Fibroblast of mammary gland (primary cell): ENCODE data around the gene UBL7.

ENCODE experiments used
- DNase-seq: peaks from one replicate; pipeline ENCODE4 v3.0.0-alpha.2; 2010; ENCODE audit warnings: low read depth
- H3K4me3 ChIP-seq: 2 replicates; pipeline ENCODE4 v1.5.1; 2011; ENCODE audit warnings: low read depth, mild to moderate bottlenecking, low read length, moderate library complexity; ENCODE audit not compliant: control insufficient read depth
- TF ChIP-seq, protein P1 (sequence below): conservative IDR thresholded peaks from 2 replicates; pipeline ENCODE4 v1.5.1; 2011; ENCODE audit warnings: low read depth, low read length, inconsistent platforms; ENCODE audit not compliant: control insufficient read depth, insufficient read depth

The UBL7 gene

DNA sequence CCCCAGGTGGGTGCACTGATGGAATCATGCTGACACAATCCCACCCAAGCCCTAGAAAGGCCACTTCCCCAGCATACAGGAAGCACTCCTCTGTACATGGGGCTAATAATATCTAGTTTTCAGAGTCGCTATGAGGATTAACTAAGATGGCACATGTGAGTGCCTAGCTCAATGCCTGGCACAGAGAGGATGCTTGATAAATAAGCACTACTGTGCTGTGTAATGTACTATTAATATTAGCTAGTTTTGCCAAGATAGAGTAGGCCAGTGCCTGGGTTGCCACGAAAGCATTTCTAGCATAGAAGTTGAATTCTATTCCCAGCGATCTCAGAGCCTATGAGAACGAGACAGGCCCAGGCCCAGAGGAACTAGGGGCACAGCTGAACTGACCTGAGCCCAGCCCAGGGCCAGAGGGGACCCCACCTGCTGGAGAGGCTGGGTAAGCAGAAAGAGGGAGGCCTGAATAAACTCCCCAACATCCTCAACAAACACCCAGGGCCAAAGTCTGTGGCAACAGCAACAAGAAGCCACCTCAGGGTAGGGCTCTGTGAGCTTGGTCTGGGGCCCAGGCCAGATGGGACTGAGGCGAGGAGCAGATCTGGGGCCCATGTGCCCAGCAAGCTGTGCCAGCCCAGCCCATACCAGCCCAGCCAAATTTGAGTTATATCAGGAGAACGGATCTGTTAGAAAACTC lies 19.6 kb downstream of the UBL7 start:
- no peak for DNase-seq
- H3K4me3 ChIP-seq, result no peak overlapping the region
- TF ChIP-seq, protein P1, sequence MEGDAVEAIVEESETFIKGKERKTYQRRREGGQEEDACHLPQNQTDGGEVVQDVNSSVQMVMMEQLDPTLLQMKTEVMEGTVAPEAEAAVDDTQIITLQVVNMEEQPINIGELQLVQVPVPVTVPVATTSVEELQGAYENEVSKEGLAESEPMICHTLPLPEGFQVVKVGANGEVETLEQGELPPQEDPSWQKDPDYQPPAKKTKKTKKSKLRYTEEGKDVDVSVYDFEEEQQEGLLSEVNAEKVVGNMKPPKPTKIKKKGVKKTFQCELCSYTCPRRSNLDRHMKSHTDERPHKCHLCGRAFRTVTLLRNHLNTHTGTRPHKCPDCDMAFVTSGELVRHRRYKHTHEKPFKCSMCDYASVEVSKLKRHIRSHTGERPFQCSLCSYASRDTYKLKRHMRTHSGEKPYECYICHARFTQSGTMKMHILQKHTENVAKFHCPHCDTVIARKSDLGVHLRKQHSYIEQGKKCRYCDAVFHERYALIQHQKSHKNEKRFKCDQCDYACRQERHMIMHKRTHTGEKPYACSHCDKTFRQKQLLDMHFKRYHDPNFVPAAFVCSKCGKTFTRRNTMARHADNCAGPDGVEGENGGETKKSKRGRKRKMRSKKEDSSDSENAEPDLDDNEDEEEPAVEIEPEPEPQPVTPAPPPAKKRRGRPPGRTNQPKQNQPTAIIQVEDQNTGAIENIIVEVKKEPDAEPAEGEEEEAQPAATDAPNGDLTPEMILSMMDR, result no peak

DNA sequence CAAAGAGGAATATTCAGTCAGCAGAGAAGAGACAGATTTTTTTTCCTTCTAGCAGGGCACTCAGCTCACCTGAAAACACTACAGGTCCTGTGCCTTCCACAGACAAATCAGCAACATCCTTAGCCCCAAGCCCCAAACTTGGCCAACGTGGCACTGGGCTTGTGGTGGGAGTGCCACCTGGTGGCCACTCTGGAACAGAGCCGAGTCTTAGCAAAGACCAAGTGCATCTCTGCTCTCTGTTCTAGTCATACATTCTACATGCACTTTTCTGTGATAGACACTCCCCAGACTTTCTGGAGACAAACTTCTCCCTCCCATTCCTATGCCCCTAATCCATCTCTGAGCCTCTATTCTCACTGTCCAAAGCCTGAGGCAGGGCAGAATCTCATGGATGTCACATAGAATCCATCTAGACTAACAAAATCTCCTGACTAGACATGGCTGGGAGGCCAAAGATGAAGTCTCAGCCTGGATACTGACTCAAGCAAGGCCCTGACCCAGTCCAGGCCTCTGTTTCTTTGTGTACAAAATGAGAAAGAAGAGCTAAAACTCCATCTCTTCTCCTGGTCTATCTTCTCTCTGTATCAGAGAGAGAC lies 22.1 kb downstream of the UBL7 start:
- peak; percentile 79 for DNase-seq
- H3K4me3 ChIP-seq, result no peak overlapping the region
- TF ChIP-seq, protein P1, result peak; percentile 93

DNA sequence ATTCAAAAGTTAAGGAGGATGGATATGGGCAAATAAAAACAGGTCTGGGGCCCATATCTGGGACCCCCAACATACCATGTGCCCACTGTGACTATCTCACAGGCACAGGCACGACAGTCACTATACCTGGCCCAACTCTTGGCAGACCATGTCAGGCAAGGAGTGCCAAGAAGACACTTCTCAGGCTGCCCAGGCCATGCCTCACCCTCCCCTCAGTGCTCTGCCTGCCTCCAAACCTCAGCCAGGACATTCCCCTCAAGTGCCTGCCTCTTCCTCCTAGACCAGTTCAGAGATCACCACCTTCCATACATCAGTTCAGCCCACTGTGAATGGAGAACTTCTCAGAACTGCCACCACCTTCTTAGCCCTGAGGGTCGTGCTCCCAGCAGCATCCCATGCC lies 22.8 kb downstream of the UBL7 start:
- no peak overlapping the region for H3K4me3 ChIP-seq
- TF ChIP-seq, protein P1, result no peak
- DNase-seq, result no peak

DNA sequence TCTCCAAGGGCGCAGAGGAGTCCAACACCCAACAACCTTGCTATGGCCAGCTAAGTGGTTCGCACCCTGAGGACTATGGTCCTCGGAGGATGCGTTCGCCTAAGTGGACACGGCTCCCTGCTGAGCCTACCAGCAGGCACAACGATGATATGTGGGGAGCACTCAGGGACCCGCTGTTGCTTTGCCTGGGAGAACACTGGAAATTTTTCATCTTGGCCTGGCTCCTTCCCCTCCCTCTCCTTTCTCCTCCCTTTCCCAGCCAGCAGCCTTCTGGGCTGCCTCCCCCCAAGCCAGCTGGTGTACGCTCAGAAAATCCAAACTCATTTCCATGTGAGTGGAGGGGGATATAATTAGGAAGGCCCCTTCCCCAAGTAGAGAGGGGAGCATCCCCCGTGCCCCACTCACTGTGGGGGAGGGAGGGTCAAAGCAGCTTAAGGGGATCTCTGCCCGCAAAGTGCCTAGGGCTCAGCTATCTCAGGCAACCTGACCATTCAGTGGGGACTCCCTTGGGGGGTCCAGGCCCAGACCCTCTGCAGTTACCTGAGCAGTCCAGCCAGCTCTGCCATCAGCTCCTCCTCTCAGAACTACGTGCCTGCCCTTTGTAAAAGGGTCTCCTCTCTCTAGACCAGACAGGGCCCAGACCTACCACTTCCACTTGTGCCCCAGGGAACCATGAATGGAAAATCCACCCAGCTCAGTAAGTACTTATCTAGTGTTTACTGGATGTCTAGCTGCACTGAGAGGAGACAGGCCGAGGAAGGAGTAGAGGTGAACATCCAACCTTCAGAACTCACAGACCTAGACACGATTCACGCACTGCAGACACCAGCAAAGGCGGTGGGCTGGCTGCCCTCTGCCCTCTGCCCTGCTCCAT lies 26.5 kb downstream of the UBL7 start:
- peak overlapping the region; percentile 56 for H3K4me3 ChIP-seq
- TF ChIP-seq, protein P1, result no peak
- no peak for DNase-seq

DNA sequence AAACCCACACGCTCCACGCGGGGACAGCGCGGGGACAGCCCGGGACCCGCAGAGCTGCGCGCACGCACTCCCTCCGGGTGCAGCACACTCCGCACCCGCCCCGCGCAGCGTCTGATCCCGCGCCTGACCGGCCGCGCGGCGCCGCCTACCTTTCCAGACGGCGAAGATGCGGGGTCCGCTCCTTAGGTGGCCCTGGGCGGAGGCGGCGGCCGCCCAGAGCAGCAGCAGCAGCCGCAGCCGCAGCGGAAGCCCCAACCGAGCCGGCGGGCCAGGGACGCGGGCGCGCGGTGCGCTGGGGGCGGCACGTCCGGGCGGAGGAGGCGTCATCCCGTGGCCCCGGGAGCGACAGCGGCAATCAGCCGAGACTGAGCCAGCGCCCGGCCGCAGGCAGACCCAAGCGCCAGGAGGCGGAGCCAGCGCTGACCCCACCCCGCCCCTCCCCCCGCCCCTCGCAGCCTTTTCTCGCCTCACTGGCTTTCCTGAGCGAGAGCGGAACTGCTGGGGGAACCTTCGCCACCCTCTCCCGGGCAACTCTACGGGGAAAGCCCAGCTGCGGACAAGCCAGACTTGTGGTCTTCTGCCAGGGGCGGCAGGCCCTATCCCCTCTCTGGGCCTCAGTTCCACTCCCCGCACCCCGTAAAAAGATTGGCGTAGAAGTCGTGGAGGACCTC lies 27.2 kb downstream of the UBL7 start, which contains the start of gene SEMA7A:
Gene SEMA7A (minus strand): TSS at position 367 of the 671 bp plus-strand sequence. CDS start 40 bp downstream, at position 327.
- DNase-seq, result peak; percentile 68
- H3K4me3 ChIP-seq, result peak within 1 kb of the TSS; percentile 77
- TF ChIP-seq, protein P1, result no peak

DNA sequence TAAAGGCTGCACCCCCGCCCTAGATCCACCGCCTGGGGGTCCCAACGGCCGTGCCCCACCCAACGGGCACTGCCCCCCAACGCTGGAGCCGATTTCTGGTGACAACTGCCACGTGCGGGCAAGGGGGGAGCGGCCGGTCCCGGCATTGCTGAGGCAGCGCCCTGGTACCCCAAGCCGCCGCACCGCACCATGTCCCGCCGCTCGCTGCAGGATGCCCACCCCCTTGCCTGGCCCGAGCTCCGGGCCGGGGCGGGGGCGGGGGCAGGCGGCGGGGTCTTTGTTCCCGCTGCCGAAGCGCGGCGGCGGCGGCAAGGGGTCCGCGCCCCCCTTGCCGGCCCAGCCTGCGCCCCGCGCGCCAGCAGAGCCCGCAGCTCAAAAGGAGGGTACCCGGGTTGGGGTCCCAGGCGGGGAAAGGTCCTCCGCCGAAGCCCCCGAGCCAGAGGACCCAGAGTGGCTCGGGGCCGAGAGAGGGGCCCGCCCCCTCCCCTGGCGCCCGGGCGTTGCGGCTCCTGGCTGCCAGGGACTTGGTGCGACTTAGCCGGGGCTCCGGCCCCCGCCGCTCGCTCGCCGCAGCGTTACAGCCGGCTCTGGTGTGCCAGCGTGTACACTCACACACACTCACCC lies 27.9 kb downstream of the UBL7 start:
- H3K4me3 ChIP-seq, result peak overlapping the region; percentile 77
- no peak for DNase-seq
- TF ChIP-seq, protein P1, result no peak
